Liver (tissue), 9 donors: ENCODE measurements around the gene PCDH19. TPM values are rescaled to one million over a fixed set of nuclear protein-coding genes. Genes with fewer than 3 reads are reported as not detected.

Experiments used
- DNase-seq: peaks from one replicate; pipeline ENCODE4 v3.0.0-alpha.2; 2017; ENCODE audit warnings: low spot score
- H3K27ac ChIP-seq, 2 donors: one replicate each; pipeline ENCODE4 v1.7.0; 2013; ENCODE audit warnings: inconsistent platforms in 2 of 2, low read length in 2 of 2, control low read depth in 1 of 2, low read depth in 1 of 2, mild to moderate bottlenecking in 1 of 2
- H3K27me3 ChIP-seq, 4 donors: one replicate each; pipeline versions ENCODE4 v1.6.1 to v1.7.0; 2013; ENCODE audit warnings: low read length in 3 of 4, inconsistent platforms in 1 of 4, mild to moderate bottlenecking in 1 of 4, moderate library complexity in 1 of 4; ENCODE audit not compliant: control insufficient read depth in 4 of 4, insufficient read depth in 4 of 4
- H3K36me3 ChIP-seq, 4 donors: one replicate each; pipeline versions ENCODE4 v1.6.1 to v1.7.0; 2013; ENCODE audit warnings: low read length in 3 of 4, mild to moderate bottlenecking in 3 of 4, low read depth in 1 of 4, moderate library complexity in 1 of 4; ENCODE audit not compliant: control insufficient read depth in 4 of 4, insufficient read depth in 3 of 4
- H3K4me1 ChIP-seq, 4 donors: one replicate each; pipeline versions ENCODE4 v1.6.1 to v1.7.0; 2013; ENCODE audit warnings: low read length in 3 of 4, mild to moderate bottlenecking in 3 of 4, moderate library complexity in 1 of 4; ENCODE audit not compliant: control insufficient read depth in 4 of 4, insufficient read depth in 4 of 4
- H3K4me3 ChIP-seq, 3 donors: one replicate each; pipeline versions ENCODE4 v1.6.1 to v1.7.0; 2013; ENCODE audit warnings: low read length in 3 of 3, control low read depth in 1 of 3, low read depth in 1 of 3, mild to moderate bottlenecking in 1 of 3
- H3K9ac ChIP-seq, 2 donors: one replicate each; pipeline ENCODE4 v1.7.0; 2013; ENCODE audit warnings: low read length in 2 of 2, mild to moderate bottlenecking in 2 of 2, moderate library complexity in 2 of 2, control low read depth in 1 of 2, low read depth in 1 of 2
- H3K9me3 ChIP-seq, 4 donors: one replicate each; pipeline versions ENCODE4 v1.6.1 to v1.7.0; 2013; ENCODE audit warnings: low read length in 3 of 4; ENCODE audit not compliant: control insufficient read depth in 4 of 4
- ATF3 ChIP-seq: IDR thresholded peaks from 2 replicates; pipeline ENCODE4 v1.6.1; 2016; ENCODE audit warnings: antibody characterized with exemption
- CTCF ChIP-seq: fragments of 150-350 bp; IDR thresholded peaks from 2 replicates; pipeline ENCODE4 v1.5.1; 2017; ENCODE audit warnings: improper control_type of control experiment, low read depth, low read length; ENCODE audit not compliant: missing input control
- FOXA1 ChIP-seq: IDR thresholded peaks from 2 replicates; pipeline ENCODE4 v1.6.1; 2016; ENCODE audit warnings: antibody characterized with exemption
- GABPA ChIP-seq, 2 donors: IDR thresholded peaks in 1 of 2; conservative IDR thresholded peaks in 1 of 2; 2 replicates each; pipeline ENCODE4 v1.6.1; 2016; ENCODE audit warnings: antibody characterized with exemption in 2 of 2, mild to moderate bottlenecking in 1 of 2, moderate library complexity in 1 of 2
- HNF4A ChIP-seq, 2 donors: conservative IDR thresholded peaks; 2 replicates each; pipeline ENCODE4 v1.6.1; 2016; ENCODE audit warnings: antibody characterized with exemption in 2 of 2, mild to moderate bottlenecking in 2 of 2
- HNF4G ChIP-seq: IDR thresholded peaks from 2 replicates; pipeline ENCODE4 v1.6.1; 2016; ENCODE audit warnings: antibody characterized with exemption
- JUND ChIP-seq, 2 donors: IDR thresholded peaks; 2 replicates each; pipeline ENCODE4 v1.6.1; 2016; ENCODE audit warnings: antibody characterized with exemption in 2 of 2
- MAX ChIP-seq: IDR thresholded peaks from 2 replicates; pipeline ENCODE4 v1.6.1; 2016; ENCODE audit warnings: antibody characterized with exemption
- RAD21 ChIP-seq, 2 donors: IDR thresholded peaks; 2 replicates each; pipeline ENCODE4 v1.6.1; 2016; ENCODE audit warnings: antibody characterized with exemption in 2 of 2, mild to moderate bottlenecking in 2 of 2
- REST ChIP-seq: IDR thresholded peaks from 2 replicates; pipeline ENCODE4 v1.6.1; 2016; ENCODE audit warnings: antibody characterized with exemption, mild to moderate bottlenecking
- SP1 ChIP-seq: IDR thresholded peaks from 2 replicates; pipeline ENCODE4 v1.6.1; 2018; ENCODE audit warnings: antibody characterized with exemption, mild to moderate bottlenecking
- WGBS: extraction: QIAGEN DNeasy Blood & Tissue Kit; methylation state at CpG from one replicate; pipeline ENCODE4 v1.1.7; 2013; 5-methylcytosine and 5-hydroxymethylcytosine counted together
- polyA plus RNA-seq, 2 donors: library from polyadenylated mRNA; stranded (reverse) in 1 of 2; unstranded in 1 of 2; fragments of 200-250 nt in 1 of 2; fragments of >200 nt in 1 of 2; fragmentation: Nextera tagmentation in 1 of 2; extraction: Ambion mirVana in 1 of 2; gene quantifications; one replicate each; pipeline versions ENCODE4 v1.2.1 to v1.2.3, GENCODE V29; 2013 to 2015
- total RNA-seq, 2 donors: library from RNA; depleted of rRNA; stranded (reverse); fragments of >200 nt; gene quantifications; one replicate each; pipeline ENCODE4 v1.2.3, GENCODE V29; 2014
- donor health status: healthy.
- donor health status: healthy.
- donor health status: healthy.
- donor health status: healthy.
- donor health status: healthy.

The PCDH19 gene
- total and polyA plus RNA-seq, 4 donors, result 0.03 to 0.44 (median 0.17) TPM; not detected in 1

GRCh38 chrX:100395781-100396180, 14.3 kb downstream of the PCDH19 start:
- TF ChIP-seq CTCF (no peak), FOXA1 (no peak), RAD21 (IDR thresholded peaks at IDR 0.05) (no peak), GABPA (IDR thresholded peaks at IDR 0.05 in 1 of 2, conservative IDR thresholded peaks at IDR 0.05 in 1 of 2) (no peak), REST (no peak), HNF4G (no peak)
- DNase-seq, result no peak
- Histone ChIP-seq H3K9ac (no peak overlapping the region), H3K27ac (no peak overlapping the region), H3K27me3 (peaks cover 0 to 4% (median 0%) of the 10 kb centered on the region in 4 donors), H3K9me3 (no peaks in the 10 kb centered on the region), H3K36me3 (no peaks in the 10 kb centered on the region), H3K4me3 (no peak overlapping the region), H3K4me1 (no peaks in the 10 kb centered on the region)
- WGBS, result 48% methylated on average over 6 of the region's 6 CpGs

GRCh38 chrX:100381619-100382018, 28.5 kb downstream of the PCDH19 start:
- no peaks in the 10 kb centered on the region for H3K27me3 ChIP-seq
- DNase-seq, result no peak
- WGBS, result 58% methylated on average over 3 of the region's 3 CpGs
- no peak overlapping the region for H3K4me3 ChIP-seq
- no peaks in the 10 kb centered on the region for H3K36me3 ChIP-seq
- no peak overlapping the region for H3K27ac ChIP-seq
- no peaks in the 10 kb centered on the region for H3K9me3 ChIP-seq
- no peak for TF ChIP-seq HNF4A (conservative IDR thresholded peaks at IDR 0.05)
- TF ChIP-seq ATF3, result peak; percentile 25
- peaks cover 0 to 7% (median 3%) of the 10 kb centered on the region in 4 donors for H3K4me1 ChIP-seq
- H3K9ac ChIP-seq, result no peak overlapping the region

- no peak for TF ChIP-seq SP1
- no peak for TF ChIP-seq MAX
- no peak for TF ChIP-seq JUND (IDR thresholded peaks at IDR 0.05)
- TF ChIP-seq GABPA (IDR thresholded peaks at IDR 0.05 in 1 of 2, conservative IDR thresholded peaks at IDR 0.05 in 1 of 2), result no peak
- TF ChIP-seq CTCF, result peak; percentile 43
- peak; percentile 62 to 77 for TF ChIP-seq RAD21 (IDR thresholded peaks at IDR 0.05)
- H3K9ac ChIP-seq, result no peak overlapping the region
- H3K27me3 ChIP-seq, result no peaks in the 10 kb centered on the region
- DNase-seq, result no peak
- H3K27ac ChIP-seq, result no peak overlapping the region
- no peaks in the 10 kb centered on the region for H3K9me3 ChIP-seq
- H3K36me3 ChIP-seq, result no peaks in the 10 kb centered on the region
- H3K4me3 ChIP-seq, result no peak overlapping the region
- 16% methylated on average over 7 of the region's 7 CpGs for WGBS
- peaks cover 0 to 7% (median 3%) of the 10 kb centered on the region in 4 donors for H3K4me1 ChIP-seq
These were observed 30.6 kb downstream of the PCDH19 start for GRCh38 chrX:100379388-100379986.
